Cortex of kidney (tissue), 1 donor: ENCODE measurements around the gene RBM33.

ENCODE experiments used
- DNase-seq: peaks from one replicate; lab custom pipeline; 2025; lab: John Stamatoyannopoulos, UW

RBM33 gene

DNA sequence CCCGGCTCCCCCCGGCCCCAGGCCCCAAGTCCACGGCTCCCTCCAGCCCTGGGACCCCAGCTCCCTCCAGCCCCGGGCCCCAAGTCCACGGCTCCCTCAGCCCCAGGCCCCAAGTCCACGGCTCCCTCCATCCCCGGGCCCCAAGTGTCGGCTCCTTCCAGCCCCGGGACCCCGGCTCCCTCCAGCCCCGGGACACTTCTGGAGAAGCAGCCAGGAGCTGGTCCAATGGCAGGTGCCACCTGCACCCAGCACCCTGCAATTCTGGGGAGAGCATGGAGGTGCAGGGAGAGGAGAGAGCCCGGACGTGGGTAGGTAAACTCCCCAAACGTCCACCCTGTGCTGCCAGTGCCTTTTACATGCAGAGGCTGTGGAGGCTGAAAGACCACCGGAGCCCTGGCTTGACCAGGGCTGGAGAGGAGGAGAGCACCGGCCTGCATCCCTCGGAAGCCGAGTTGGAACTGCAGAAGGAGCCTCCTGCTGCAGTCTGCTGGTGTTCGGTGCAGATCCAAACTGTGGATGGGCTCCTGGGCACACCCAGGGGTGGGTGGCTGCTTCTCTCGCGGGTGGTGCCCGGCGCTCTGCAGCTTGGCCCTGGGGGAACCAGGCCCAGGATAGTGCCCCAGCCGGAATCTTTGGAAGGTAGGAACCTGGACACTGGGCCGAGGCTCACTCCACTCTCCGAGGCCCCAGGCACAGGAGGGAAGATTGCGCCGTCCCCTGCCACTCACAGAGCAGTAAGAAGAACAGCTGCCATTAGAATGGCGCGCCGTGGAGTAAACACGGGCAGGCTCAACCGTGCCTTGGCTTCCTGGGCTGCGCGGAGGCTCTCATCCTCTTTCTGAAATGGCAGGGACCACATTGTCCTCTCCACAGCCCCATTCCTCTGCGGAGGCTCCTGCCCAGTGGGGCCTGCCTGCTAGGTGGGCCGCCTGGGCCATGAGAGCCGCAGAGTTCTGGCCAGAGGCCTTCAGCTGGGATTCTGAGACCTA, 153.1 kb downstream of the RBM33 start:
- no peak for DNase-seq

DNA sequence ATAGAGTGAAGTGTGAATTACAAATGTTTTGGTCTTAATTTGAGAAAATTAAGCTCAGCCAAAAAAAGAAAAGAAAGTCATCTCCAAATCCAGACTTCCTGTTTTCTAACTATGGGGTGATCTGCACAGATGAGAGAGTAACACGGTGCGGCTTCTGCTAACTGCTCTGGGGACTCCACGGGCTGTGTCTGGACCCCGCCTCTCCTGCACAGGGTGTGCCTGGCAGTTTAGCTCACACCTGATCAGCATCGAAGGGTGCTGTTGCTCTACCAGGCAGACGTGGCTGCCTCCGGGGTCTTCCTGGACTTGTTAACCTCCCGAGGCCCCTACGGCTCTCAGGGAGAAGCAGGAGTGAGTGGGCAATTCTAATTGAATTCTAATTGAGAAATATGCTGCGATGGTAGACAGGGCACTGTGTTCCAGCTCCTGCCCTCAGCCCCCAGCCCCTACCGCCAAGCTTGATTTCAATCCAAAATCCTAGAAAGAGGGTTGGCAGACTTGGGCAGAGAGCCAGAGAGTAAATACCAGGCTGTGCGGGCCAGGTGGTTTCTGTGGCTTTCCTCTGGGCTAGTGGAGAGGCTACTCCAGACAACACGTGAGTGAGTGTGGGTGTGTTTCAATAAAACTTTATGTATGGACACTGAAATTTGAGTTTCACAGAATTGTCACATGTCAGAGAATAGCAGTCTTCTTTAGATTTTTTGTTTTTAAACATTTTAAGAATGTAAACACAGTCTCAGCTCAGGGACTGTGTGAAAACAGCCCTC, 154.4 kb downstream of the RBM33 start:
- DNase-seq: no peak

DNA sequence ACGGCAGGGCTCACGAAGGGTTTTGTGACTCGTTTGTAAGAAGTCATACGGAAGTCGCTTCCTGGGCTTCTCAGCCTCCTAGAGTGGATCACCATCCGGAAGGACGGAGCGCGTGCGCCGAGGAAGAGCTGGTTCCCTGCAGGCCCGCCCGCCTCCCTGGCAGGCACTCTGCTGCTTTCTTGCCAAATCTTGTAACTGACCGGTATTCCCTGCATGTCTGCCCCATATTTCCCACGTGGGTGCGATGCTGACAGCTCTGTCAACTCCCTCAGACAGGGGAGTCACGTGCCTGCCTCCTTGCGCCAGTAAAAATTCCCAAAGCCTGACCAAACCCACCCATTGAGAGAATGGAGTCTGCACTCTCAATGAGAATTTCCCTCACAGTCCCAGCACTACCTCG, 155.1 kb downstream of the RBM33 start:
- no peak for DNase-seq

DNA sequence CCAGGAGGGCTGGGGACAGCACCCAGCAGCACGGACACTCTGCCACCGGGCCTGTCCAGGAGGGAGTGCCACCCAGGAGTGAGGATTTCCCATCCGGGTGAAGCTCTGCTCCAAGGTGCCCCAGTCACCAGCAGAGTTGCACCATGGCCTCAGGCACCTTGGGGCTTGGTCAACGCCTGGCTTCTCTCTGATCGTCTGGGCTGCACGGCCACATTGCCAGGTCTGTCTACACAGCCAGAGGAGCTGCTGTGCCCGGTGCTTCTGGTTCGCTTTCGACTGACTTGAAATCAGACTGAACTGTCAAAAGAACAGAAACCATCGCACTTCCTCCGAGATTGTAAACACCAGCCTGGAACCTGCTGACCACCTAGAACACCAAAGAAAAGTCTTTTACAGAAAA, 155.8 kb downstream of the RBM33 start:
- no peak for DNase-seq

DNA sequence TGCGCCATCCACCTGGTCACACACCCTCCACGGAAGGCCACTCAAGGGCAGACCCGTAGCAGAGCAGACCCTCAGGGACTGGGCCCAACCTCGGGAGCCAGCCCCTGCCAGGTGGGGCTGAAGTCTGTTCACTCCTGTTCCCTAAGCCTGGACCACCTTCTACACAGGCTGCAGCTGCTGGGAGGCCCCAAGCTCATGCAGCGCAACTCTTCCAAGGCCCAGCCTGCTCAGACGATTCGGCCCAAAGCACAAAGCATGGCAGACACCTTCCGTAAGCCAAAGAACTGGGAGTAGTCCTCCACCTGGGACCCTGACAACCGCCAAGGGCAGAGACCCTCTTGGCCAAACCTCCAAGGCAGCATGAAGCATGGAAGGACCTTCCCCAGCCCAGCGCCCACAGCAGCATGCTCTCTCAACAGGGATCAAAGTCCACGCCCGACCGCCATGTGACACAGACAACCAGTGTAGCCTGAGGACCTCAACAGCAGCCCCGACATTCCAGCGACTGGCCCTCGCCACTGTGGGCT, 156.3 kb downstream of the RBM33 start:
- no peak for DNase-seq

DNA sequence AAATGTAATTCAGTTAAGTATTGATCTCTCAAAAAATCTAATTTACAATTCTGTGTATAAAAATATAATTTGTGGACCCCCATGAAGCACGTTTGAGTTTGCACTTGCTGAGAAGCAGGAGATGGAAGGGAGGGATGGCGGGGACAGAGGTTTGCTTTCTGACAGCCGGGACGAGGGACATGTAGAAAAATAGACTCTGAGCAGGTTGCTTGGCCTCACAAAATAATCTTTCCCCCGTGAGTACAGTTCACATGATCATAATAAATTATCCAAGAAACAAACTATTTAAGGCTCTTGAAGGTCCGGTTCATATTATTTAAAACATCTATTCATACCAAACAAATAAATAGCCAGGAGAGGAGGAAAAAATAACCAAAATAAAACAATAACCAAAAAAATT, 157.8 kb downstream of the RBM33 start:
- no peak for DNase-seq

DNA sequence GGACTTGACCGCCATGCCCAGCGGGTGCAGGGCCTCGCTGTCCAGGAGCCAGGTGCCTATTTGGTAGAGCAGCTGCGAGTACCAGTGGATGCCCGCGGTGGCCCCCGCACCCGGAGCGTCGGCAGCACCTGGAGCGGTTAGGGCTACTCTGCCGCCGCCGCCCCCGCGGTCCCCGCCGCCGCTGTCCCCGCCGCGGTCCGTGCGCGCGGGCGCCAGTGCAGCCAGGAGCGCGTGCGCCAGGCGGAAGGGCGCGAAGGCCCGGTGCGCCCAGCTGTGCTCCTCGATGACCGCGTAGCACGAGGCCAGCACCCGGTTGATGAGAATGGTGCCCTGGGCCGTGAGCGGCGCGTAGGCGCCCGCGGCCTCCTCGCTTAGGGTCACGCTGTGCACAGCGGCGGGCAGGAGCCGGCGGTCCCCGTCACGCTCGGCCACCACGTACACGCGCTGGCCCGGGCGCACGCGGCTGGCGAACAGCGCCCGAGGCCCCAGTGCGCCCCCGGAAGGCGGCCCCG, 158.5 kb downstream of the RBM33 start:
- DNase-seq: no peak

DNA sequence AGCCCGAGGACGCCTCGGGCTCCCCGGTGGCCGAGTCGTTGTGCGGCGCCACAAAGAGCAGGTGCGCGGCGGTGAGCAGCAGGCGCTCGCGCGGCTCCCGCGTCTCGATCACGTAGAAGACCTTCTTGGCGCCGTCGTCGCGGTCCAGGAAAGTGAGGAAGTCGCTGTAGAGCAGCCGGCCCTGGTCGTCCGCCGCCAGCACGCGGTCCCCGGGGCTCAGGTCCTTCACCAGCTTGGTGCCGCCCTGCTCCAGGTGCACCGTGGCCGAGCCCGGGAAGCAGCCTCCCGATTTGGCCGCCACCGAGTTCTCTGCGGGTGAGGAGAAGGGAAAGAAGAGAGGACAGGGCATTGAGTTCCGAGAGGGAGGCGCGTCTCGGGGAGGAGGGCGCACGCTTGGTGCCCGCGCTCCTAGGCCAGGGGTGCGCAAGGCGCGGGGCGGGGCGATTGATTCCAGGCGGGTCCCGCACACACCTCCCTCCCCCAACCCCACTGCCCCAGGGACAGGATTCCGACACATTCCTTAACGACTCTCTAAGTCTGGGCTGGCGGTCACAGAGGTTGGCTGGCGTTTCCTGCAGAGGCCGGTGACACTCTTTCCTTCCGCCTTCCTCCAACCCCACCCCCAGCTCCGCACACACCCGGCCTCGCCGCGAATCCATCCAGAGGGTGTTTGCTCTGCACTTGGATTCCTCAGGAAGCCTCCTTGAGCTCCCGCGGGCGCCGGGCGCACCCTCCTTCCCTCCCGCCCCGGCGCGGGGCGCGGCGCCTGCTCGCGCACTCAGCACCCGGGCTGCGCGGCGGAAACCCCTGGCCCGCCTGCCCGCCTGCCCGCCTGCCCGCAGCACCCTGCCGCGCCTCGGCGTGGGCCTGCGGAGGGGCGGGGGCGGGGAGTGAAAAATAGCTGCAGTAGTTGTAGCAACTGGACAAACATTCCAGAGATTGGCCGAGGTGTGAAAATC, 159.2 kb downstream of the RBM33 start:
- no peak for DNase-seq

DNA sequence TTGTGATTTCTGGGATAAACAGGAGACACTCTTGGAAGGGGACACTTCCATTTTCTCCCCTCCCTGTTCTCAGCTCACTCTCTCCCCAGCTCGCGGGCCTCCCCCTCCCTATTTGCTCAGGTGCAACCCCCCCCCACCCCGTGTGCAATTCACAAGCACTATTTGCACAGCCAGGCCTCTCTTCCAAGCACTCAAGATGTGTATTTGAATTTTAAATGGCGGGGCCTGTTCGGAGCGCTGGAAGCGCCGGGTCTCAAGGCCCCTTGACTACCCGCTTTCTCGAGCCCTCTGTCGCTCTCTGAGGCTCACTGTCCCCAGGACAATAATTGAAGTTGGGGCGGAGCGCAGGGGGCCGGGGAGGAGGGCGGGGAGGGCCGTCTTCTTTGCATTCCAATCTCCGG, 160.0 kb downstream of the RBM33 start:
- no peak for DNase-seq

DNA sequence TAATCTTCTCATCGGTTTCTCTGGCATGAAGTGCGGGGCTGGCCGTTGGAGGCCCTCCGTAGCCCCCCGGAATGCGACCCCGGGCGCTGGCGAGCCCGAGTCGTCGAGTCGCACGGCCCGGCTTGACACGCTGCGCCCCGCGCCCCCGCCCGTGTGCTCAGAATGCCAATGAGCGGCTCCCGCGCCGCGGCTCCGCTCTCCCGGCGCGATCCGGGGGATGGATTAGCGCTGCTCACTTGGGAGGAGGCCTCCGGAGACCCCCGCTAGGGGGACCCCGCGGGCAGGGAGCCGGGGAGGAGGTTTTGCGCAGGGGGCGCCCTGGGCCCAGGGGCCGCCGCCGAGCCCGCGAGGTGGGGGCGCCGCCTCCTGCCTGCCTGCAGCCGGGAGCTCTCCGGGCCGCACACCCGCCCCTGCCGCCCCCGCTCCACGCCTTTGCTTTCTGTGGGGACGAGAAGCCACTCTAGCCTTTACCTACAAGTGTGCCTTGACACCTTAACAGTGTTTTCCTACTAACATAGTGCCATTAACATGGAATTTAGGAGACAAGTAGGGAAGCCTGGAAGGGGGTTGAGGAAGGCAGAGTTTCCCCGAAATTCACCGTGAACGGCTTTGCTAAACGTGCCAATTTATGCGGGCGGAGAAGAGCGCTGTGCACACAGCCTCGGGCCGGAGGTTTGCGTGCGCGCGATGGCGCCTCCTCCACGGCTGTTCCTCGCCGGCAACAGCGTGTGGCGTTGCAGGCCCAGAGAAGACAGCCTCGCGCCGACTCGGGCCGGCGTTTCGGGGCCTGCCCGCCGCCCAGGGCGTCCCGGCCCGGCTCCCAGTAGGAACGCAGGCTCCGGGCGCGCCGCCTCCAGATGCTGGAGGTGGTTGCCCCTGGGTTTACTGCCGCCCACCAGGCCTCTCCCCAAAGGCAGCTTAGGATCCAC, 160.7 kb downstream of the RBM33 start:
- no peak for DNase-seq

DNA sequence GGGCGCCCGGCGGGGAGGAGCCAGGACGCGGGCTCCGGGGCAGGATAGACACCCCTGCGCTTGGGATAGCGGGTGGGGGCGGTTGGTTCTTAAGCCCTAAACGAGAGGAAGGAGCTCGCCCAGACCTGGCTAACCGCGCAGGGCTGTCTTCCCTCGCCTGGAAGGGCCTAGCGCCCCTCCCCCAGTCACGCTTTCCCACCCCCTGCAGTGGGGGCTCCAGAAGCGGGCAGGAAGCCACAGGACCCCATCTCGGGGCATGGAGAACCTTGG, 161.3 kb downstream of the RBM33 start:
- DNase-seq: no peak

DNA sequence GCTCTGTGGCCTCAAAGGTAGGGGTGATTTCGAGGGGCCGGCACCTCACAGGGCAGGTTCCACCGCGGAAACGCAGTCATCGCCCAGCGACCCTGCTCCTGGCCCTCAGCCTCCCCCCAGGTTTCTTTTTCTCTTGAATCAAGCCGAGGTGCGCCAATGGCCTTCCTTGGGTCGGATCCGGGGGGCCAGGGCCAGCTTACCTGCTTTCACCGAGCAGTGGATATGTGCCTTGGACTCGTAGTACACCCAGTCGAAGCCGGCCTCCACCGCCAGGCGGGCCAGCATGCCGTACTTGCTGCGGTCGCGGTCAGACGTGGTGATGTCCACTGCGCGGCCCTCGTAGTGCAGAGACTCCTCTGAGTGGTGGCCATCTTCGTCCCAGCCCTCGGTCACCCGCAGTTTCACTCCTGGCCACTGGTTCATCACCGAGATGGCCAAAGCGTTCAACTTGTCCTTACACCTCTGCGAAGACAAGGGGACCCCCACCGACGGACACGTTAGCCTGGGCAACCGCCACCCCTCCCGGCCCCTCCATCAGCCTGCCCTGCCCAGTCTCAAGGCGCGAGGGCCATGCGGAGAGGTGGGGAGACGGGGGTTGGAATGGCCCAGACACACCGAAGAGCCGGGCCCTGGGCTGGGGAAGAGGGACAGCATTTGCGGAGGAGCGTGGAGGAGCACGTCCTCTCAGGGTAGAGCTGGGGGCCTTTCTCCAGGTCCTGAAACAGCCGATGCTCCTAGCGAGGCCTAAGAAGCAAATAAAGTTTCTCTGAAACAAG, 161.8 kb downstream of the RBM33 start:
- no peak for DNase-seq

DNA sequence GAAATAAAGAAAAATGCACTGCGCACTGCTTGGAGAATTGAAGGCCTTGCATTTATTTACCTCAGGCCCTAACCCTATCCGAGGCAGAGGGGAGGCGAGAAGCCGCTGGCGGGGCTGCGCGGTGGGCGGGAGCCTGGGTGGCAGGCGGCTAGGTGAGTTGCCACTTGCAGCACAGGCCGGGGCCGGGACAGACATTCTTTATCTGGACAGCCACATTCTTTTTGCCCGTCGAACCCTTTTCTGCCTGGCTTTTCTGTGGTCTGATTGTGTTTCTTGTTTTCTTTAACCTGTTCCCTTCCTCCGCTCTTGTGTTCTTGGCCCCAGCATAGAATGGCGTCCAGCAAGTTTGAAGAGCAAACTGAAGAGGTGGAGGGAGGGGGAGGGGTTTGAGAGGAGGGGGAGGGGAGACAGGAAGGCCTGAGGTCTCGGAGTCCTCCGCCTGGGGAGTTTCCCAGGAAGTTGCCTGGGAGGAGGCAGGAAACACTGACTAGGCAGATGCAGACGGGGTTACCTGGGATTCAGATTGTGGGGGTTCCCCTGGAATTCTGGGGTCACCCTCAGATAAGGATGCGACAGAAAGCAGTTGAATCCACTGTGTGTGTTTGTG, 162.7 kb downstream of the RBM33 start:
- DNase-seq: no peak

DNA sequence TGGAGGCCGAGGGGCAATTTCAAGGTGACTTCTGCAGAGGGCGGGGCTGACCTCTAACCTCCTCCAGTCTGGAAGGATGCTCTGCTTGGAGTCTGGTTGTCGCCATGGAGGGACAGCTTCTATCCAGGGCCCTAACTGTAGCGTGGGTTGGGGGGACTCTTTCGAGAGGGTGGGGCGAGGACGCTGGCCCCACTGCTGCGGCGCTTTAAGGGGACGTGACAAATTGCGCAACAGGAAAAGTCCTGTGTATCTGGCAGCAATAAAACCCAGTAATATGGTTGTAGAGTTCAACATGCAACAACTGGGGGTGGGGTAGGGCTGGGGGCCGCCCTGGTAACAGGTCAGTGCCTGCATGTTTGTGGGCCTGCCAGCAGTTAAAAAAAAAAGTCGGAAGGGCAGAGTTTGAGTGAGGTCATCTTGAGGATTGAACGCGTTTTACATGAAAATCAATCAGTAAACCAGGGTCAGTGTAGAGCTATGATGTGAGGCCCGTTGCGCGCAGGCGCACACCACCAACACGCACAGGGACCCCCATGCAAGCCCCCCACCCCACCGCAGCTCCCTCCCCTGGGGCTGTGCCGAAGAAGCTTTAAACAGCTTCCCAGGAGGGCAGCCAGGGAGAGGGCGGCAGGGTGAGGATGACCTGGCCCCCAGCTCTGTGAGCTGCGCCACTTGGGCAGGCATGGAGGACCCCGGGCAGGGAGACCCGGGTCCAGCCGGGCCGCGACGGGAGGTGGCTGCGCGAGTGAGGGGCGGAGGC, 163.5 kb downstream of the RBM33 start:
- DNase-seq: no peak

DNA sequence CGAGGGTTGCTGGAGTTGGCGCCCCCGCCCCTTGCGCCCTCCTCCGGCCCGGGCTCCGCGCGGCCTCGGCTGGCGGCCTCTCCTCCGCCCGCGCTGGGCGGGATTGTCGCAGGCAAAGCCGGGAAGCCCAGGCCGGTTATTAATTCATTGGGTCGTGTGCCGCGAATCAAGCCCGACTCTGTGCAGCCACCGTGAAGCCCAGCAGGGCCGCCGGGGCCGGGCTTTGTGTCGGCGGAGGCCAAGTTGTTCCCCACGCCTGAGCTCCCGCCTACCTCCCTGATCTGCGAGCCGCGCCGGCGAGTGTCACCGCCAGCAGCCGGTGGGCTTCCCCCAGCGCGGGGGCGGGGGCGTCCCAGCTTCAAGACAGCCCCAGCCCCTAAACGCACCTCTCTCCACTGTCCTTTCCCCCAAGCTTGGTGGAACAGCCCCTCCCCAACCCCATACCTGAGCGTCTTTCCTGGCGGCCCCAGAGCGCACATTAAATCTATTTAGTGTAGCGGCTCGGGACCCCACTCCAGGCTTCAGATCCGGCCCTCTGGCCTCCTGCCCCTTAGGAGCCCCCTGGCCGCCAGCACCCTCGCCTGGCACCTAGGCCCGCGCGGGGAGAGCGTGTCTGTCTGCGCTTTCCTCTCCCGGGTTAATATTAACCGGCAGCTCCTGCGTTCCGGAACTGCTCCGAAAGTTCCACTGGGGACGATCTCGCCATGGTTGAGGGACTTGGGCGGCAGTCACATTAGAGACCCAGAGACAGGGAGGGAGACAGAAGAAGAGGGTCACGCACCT, 164.3 kb downstream of the RBM33 start:
- DNase-seq: no peak

DNA sequence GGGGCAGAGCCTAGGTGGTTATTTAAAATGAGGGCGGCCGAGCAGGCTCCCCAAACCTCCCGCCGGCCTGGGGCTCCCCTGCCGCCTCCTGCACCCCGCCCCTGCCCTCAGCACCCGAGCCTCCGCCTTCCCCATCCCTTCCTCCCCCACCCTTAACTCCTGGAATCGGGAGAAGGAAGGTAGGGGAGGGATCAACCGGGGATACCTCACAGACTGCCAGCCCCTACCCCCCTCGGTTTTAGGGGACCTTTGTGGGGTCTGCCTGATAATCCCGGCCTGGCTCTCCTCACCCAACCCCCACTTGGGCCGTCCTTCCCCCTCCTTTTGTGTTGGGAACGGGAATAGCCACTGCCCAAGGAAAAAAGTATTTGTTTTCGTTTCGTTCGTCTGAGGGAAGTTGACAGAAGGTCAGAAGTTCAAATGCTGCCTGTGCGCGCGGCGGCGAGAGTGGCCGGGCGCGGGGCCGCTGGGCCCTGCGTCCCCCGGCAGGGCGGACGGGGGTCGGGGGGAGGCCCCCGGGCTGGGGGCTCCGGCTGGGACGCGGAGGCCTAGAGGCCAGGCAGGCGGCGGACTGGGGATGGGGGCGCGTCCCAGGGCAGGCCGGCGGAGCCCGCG, 165.0 kb downstream of the RBM33 start:
- DNase-seq: no peak
